Esophagus squamous epithelium (tissue), 5 donors: Measurements from ENCODE around the gene QRICH2. TPM values are rescaled to one million over a fixed set of nuclear protein-coding genes. Genes with fewer than 3 reads are reported as not detected.
A peak's percentile ranks its signal among the peaks of the same experiment; 100 is the strongest.

Experiments used
- DNase-seq: peaks from one replicate; lab custom pipeline; 2025; lab: John Stamatoyannopoulos, UW
- H3K27ac ChIP-seq, 4 donors: fragments of 200-600 bp; sonication (generic); one replicate each; pipeline ENCODE4 v1.5.1; 2016 to 2019; ENCODE audit warnings: mild to moderate bottlenecking in 1 of 4
- H3K27me3 ChIP-seq, 4 donors: fragments of 200-600 bp; sonication (generic); 1 replicate in 3 of 4; 2 replicates in 1 of 4; pipeline versions ENCODE4 v1.5.1 to v1.6.0; 2017 to 2021; ENCODE audit warnings: antibody characterized with exemption in 1 of 4
- H3K36me3 ChIP-seq, 3 donors: fragments of 200-600 bp; sonication (generic); one replicate each; pipeline ENCODE4 v1.5.1; 2016 to 2019
- H3K4me1 ChIP-seq, 3 donors: fragments of 200-600 bp; sonication (generic); one replicate each; pipeline ENCODE4 v1.5.1; 2017 to 2019
- H3K4me3 ChIP-seq, 4 donors: fragments of 200-600 bp; sonication (generic); 1 replicate in 3 of 4; 2 replicates in 1 of 4; pipeline ENCODE4 v1.5.1; 2016 to 2019; ENCODE audit warnings: mild to moderate bottlenecking in 2 of 4, moderate library complexity in 1 of 4
- H3K9me3 ChIP-seq, 3 donors: fragments of 200-600 bp; sonication (generic); one replicate each; pipeline ENCODE4 v1.5.1; 2016 to 2019
- POLR2A ChIP-seq, 4 donors: fragments of 450-650 bp; IDR thresholded peaks; one replicate each; pipeline ENCODE4 v1.6.1; 2017; ENCODE audit warnings: antibody characterized with exemption in 4 of 4, mild to moderate bottlenecking in 4 of 4, moderate library complexity in 3 of 4
- WGBS, 2 donors: methylation state at CpG; one replicate each; pipeline ENCODE4 v1.1.5; 2018; 5-methylcytosine and 5-hydroxymethylcytosine counted together
- intact Hi-C: fragments of 100-400 bp; cut with DNase I; formaldehyde crosslinking; loops from one replicate; pipeline ENCODE4 v1.15.0; 2022
- total RNA-seq, 4 donors: library from RNA; depleted of rRNA; stranded (reverse); fragments of >200 nt; gene quantifications; one replicate each; pipeline ENCODE4 v1.1.0, GENCODE V29; 2016
- TF ChIP-seq, protein P1 (sequence below), 6 experiments: fragments of 450-650 bp in 4 of 6; fragments of 200-600 bp in 2 of 6; sonication (generic) in 2 of 6; IDR thresholded peaks; one replicate each; pipeline ENCODE4 v1.5.1; 2016 to 2019; ENCODE audit warnings: antibody characterized with exemption in 6 of 6, mild to moderate bottlenecking in 4 of 6, moderate library complexity in 4 of 6
- donor health status: DM: yes; HTN: yes; CAD: no.

QRICH2 gene
- total RNA-seq, 4 donors from 2014 or later: 1.1 to 2.8 (median 1.8) TPM

DNA sequence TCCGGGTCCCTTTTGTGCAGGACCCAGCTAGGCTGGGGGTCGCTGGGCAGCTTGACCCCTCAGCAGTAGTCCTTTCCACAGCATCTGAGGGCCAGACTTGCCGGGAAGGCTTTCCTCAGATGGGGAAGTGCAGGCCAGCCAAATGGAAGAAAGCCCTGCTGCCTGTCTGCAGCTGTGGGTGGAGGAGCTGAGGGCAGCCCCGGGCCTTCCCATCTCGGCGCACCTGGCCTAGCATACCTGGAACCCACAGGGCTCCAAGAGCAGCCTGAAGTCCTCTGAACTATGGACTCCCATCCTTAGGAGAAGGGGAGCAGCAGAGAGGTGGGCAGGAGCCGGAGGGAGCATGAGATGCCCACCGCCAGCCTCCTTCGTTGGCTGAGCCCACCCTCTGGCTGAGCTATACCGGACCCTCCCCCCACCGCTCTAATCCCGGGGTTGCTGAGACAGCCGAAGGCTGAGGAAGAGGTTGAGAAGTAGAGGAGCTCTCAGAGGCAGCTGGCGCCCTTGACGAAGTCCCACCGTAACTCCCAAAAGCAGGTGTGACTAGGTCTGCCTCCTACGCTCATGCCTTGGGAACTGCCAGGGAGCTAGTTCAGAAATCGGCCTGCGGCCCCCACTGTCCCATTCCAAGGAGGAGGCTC is 29.7 kb downstream of the QRICH2 start:
- WGBS, 2 donors: 86 to 100% methylated on average over 1 to 7 of the region's 19 CpGs
- Histone ChIP-seq H3K9me3 (no peaks in the 10 kb centered on the region), H3K27me3 (no peaks in the 10 kb centered on the region), H3K36me3 (no peaks in the 10 kb centered on the region), H3K4me3 (no peak overlapping the region), H3K4me1 (peaks cover 11 to 51% (median 22%) of the 10 kb centered on the region in 3 donors), H3K27ac (no peak overlapping the region)
- TF ChIP-seq, protein P1, sequence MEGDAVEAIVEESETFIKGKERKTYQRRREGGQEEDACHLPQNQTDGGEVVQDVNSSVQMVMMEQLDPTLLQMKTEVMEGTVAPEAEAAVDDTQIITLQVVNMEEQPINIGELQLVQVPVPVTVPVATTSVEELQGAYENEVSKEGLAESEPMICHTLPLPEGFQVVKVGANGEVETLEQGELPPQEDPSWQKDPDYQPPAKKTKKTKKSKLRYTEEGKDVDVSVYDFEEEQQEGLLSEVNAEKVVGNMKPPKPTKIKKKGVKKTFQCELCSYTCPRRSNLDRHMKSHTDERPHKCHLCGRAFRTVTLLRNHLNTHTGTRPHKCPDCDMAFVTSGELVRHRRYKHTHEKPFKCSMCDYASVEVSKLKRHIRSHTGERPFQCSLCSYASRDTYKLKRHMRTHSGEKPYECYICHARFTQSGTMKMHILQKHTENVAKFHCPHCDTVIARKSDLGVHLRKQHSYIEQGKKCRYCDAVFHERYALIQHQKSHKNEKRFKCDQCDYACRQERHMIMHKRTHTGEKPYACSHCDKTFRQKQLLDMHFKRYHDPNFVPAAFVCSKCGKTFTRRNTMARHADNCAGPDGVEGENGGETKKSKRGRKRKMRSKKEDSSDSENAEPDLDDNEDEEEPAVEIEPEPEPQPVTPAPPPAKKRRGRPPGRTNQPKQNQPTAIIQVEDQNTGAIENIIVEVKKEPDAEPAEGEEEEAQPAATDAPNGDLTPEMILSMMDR (IDR thresholded peaks at IDR 0.05): no peak
- no peak for TF ChIP-seq POLR2A (IDR thresholded peaks at IDR 0.05)
- intact Hi-C loops: loop anchor here (2.0 kb wide), 1 partner anchor 158 kb away; no protein-coding TSS in a partner anchor
- DNase-seq: no peak

GRCh38 chr17:76277300-76278267 is 30.5 kb downstream of the QRICH2 start:
- 70 to 90% methylated on average over 11 to 15 of the region's 31 CpGs for WGBS, 2 donors
- no peaks in the 10 kb centered on the region for H3K9me3 ChIP-seq
- H3K27ac ChIP-seq: peak overlapping the region in 2 of 4 donors; percentile 6 to 22
- no peaks in the 10 kb centered on the region for H3K36me3 ChIP-seq
- H3K4me3 ChIP-seq: no peak overlapping the region
- intact Hi-C loops: loop anchor here (2.0 kb wide), 1 partner anchor 157 kb away; no protein-coding TSS in a partner anchor
- no peak for TF ChIP-seq POLR2A (IDR thresholded peaks at IDR 0.05)
- TF ChIP-seq, protein P1 (IDR thresholded peaks at IDR 0.05): no peak
- no peak for DNase-seq
- H3K4me1 ChIP-seq: peaks cover 17 to 59% (median 30%) of the 10 kb centered on the region in 3 donors
- H3K27me3 ChIP-seq: no peaks in the 10 kb centered on the region

- Histone ChIP-seq H3K36me3 (no peaks in the 10 kb centered on the region), H3K4me1 (peaks cover 26 to 69% (median 39%) of the 10 kb centered on the region in 3 donors), H3K27ac (peak overlapping the region in 3 of 4 donors; percentile 6 to 50 (median 22)), H3K4me3 (no peak overlapping the region), H3K9me3 (no peaks in the 10 kb centered on the region), H3K27me3 (no peaks in the 10 kb centered on the region)
- intact Hi-C loops: no loop called here
- 61 to 69% methylated on average over 7 to 11 of the region's 19 CpGs for WGBS, 2 donors
- no peak for TF ChIP-seq POLR2A (IDR thresholded peaks at IDR 0.05)
- TF ChIP-seq, protein P1 (IDR thresholded peaks at IDR 0.05): no peak
- DNase-seq: no peak
Observed at GRCh38 chr17:76276461-76277299, 31.4 kb downstream of the QRICH2 start.

DNA sequence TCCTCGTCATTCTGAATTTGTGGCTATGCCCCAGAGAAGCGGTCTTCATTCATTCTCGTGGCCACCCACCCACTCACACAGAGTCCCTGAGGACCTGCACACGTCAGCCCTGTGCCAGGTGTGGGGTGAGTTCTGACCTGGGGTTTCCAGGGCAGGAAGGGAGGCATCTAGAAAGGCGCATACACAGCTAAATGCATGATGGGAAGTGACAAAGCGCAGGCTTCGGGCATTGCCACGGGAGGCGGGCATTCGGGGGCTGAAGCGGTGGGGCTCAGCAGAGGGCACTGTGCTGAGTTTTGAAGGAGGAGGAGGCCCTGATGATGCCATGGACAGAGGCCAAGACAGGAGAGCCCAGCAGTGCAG is 32.0 kb downstream of the QRICH2 start:
- WGBS, 2 donors: 79 to 85% methylated on average over 5 to 7 of the region's 11 CpGs
- peaks cover 33 to 75% (median 45%) of the 10 kb centered on the region in 3 donors for H3K4me1 ChIP-seq
- TF ChIP-seq, protein P1 (IDR thresholded peaks at IDR 0.05): no peak
- TF ChIP-seq POLR2A (IDR thresholded peaks at IDR 0.05): no peak
- DNase-seq: no peak
- no peaks in the 10 kb centered on the region for H3K27me3 ChIP-seq
- H3K9me3 ChIP-seq: no peaks in the 10 kb centered on the region
- H3K36me3 ChIP-seq: peaks cover 0 to 5% (median 2%) of the 10 kb centered on the region in 3 donors
- H3K27ac ChIP-seq: no peak overlapping the region
- H3K4me3 ChIP-seq: no peak overlapping the region
- intact Hi-C loops: no loop called here
